HG03103 (cell line): Measurements from ENCODE around the gene EVI5L.
"Not testable (repeated sequence)": the region's sequence is repeated elsewhere in the genome, so short reads cannot be mapped to it uniquely, and the experiment has no call there.

Source experiments
- ATAC-seq: cut with Tn5 transposase; IDR thresholded peaks from one replicate; pipeline ENCODE4 v1.9.1; 2021; ENCODE audit warnings: low read depth; ENCODE audit not compliant: unreplicated experiment

The EVI5L gene

GRCh38 chr19:7893362-7894101 is 63.5 kb downstream of the EVI5L start:
- ATAC-seq: not testable (repeated sequence)

GRCh38 chr19:7894612-7895309 is 64.7 kb downstream of the EVI5L start:
- no peak for ATAC-seq

- ATAC-seq: no peak
Observed at GRCh38 chr19:7895565-7895964, 65.5 kb downstream of the EVI5L start.

- ATAC-seq: no peak
Observed at GRCh38 chr19:7897292-7897691, 67.3 kb downstream of the EVI5L start.

- ATAC-seq: no peak
Observed at GRCh38 chr19:7898967-7899366, 68.9 kb downstream of the EVI5L start.

- no peak for ATAC-seq
Observed at GRCh38 chr19:7899751-7900378, 69.8 kb downstream of the EVI5L start.

- ATAC-seq: no peak
Observed at GRCh38 chr19:7900401-7900870, 70.4 kb downstream of the EVI5L start.

- no peak for ATAC-seq
Observed at GRCh38 chr19:7900931-7901330, 70.9 kb downstream of the EVI5L start.

- ATAC-seq: no peak
Observed at GRCh38 chr19:7901337-7901736, 71.3 kb downstream of the EVI5L start.

GRCh38 chr19:7902796-7903243 is 72.8 kb downstream of the EVI5L start:
- ATAC-seq: no peak

- peak; percentile 86 for ATAC-seq
Observed at GRCh38 chr19:7903244-7904073, 73.4 kb downstream of the EVI5L start, which contains the start of gene MAP2K7. TSS of gene MAP2K7 (plus strand) at chr19:7903877. CDS start at chr19:7903945, 68 bp downstream.

- peak; percentile 22 for ATAC-seq
Observed at GRCh38 chr19:7904074-7905020, 74.3 kb downstream of the EVI5L start.

GRCh38 chr19:7905268-7905667 is 75.2 kb downstream of the EVI5L start:
- no peak for ATAC-seq

GRCh38 chr19:7905859-7906258 is 75.8 kb downstream of the EVI5L start:
- ATAC-seq: no peak

- no peak for ATAC-seq
Observed at GRCh38 chr19:7907122-7907521, 77.1 kb downstream of the EVI5L start.

- no peak for ATAC-seq
Observed at GRCh38 chr19:7907544-7907943, 77.5 kb downstream of the EVI5L start.

GRCh38 chr19:7908078-7908699 is 78.2 kb downstream of the EVI5L start:
- no peak for ATAC-seq

GRCh38 chr19:7908742-7909461 is 78.9 kb downstream of the EVI5L start:
- ATAC-seq: no peak
